HFFc6 (cell line): Measurements from ENCODE around the gene PYGL. TPM values are rescaled to one million over a fixed set of nuclear protein-coding genes. Genes with fewer than 3 reads are reported as not detected.

ENCODE experiments used
- DNase-seq: peaks from one replicate; pipeline ENCODE4 v3.0.0-alpha.2; 2018
- H3K27ac Mint-ChIP-seq: 2 replicates; pipeline ENCODE4 v1.8.0; 2020; ENCODE audit warnings: mild to moderate bottlenecking, mixed read lengths
- H3K27me3 Mint-ChIP-seq: 2 replicates; pipeline ENCODE4 v1.8.0; 2021; ENCODE audit warnings: mild to moderate bottlenecking, moderate library complexity, mixed read lengths; ENCODE audit not compliant: insufficient read depth
- H3K36me3 Mint-ChIP-seq: 2 replicates; pipeline ENCODE4 v1.8.0; 2021; ENCODE audit warnings: low read depth, mixed read lengths
- H3K4me1 Mint-ChIP-seq: 2 replicates; pipeline ENCODE4 v1.8.0; 2020; ENCODE audit warnings: low read depth, mixed read lengths
- H3K4me3 Mint-ChIP-seq: 2 replicates; pipeline ENCODE4 v1.8.0; 2020; ENCODE audit warnings: mild to moderate bottlenecking, moderate library complexity, mixed read lengths
- H3K9me3 Mint-ChIP-seq: 2 replicates; pipeline ENCODE4 v1.8.0; 2020; ENCODE audit warnings: mild to moderate bottlenecking, mixed read lengths
- CTCF ChIP-seq: fragments of 200-600 bp; sonication (generic); IDR thresholded peaks from 2 replicates; pipeline ENCODE4 v1.5.0; 2021; ENCODE audit warnings: antibody characterized with exemption, mild to moderate bottlenecking
- total RNA-seq, 6 experiments: library from RNA; stranded (reverse); fragmentation: NEBNext Ultra II Directional; extraction: Animal tissue kit (Norgen Biotek cat#: 25700); gene quantifications; 2 replicates in 1 of 6; 3 replicates in 5 of 6; pipeline ENCODE4 v1.2.3, GENCODE V29; 2021

The PYGL gene
- total RNA-seq, 6 experiments from 2014 or later = 28.8 to 41.8 (median 30.6) TPM

GRCh38 chr14:50892255-50892654 lies 52.0 kb downstream of the PYGL start:
- TF ChIP-seq CTCF = no peak
- H3K4me3 Mint-ChIP-seq = no peak overlapping the region
- H3K36me3 Mint-ChIP-seq = no peaks in the 10 kb centered on the region
- no peak overlapping the region for H3K27ac Mint-ChIP-seq
- no peaks in the 10 kb centered on the region for H3K9me3 Mint-ChIP-seq
- DNase-seq = no peak
- H3K4me1 Mint-ChIP-seq = peaks cover 8% of the 10 kb centered on the region
- H3K27me3 Mint-ChIP-seq = peaks cover 6% of the 10 kb centered on the region; the same call in 1 of the 2 replicates

- Mint-ChIP-seq H3K4me1 (peaks cover 11% of the 10 kb centered on the region; the same call in 1 of the 2 replicates), H3K9me3 (no peaks in the 10 kb centered on the region), H3K27ac (no peak overlapping the region), H3K36me3 (no peaks in the 10 kb centered on the region), H3K27me3 (peaks cover 26% of the 10 kb centered on the region), H3K4me3 (no peak overlapping the region)
- no peak for DNase-seq
- no peak for TF ChIP-seq CTCF
Observed at GRCh38 chr14:50887476-50887875, 56.8 kb downstream of the PYGL start.

GRCh38 chr14:50883827-50884197 lies 60.5 kb downstream of the PYGL start:
- no peak overlapping the region for H3K4me3 Mint-ChIP-seq
- peaks cover 11% of the 10 kb centered on the region; the same call in 1 of the 2 replicates for H3K4me1 Mint-ChIP-seq
- DNase-seq = no peak
- no peaks in the 10 kb centered on the region; the same call in 1 of the 2 replicates for H3K36me3 Mint-ChIP-seq
- no peaks in the 10 kb centered on the region for H3K9me3 Mint-ChIP-seq
- TF ChIP-seq CTCF = no peak
- peaks cover 24% of the 10 kb centered on the region for H3K27me3 Mint-ChIP-seq
- H3K27ac Mint-ChIP-seq = no peak overlapping the region

- TF ChIP-seq CTCF = no peak
Observed at GRCh38 chr14:50882932-50883826, 61.1 kb downstream of the PYGL start.

GRCh38 chr14:50875359-50876070 lies 68.8 kb downstream of the PYGL start:
- Mint-ChIP-seq H3K27me3 (peaks cover 44% of the 10 kb centered on the region), H3K27ac (no peak overlapping the region), H3K4me1 (peaks cover 18% of the 10 kb centered on the region), H3K36me3 (peaks cover 5% of the 10 kb centered on the region; the same call in 1 of the 2 replicates), H3K9me3 (no peaks in the 10 kb centered on the region), H3K4me3 (peak overlapping the region; percentile 23; the same call in 1 of the 2 replicates)
- TF ChIP-seq CTCF = no peak
- DNase-seq = peak; percentile 18

More at GRCh38 chr14:50882932-50883826, 61.1 kb downstream of the PYGL start:
- no peaks in the 10 kb centered on the region; the same call in 1 of the 2 replicates for H3K36me3 Mint-ChIP-seq
- no peak overlapping the region for H3K27ac Mint-ChIP-seq
- H3K4me3 Mint-ChIP-seq = no peak overlapping the region
- no peaks in the 10 kb centered on the region for H3K9me3 Mint-ChIP-seq
- no peak for DNase-seq
- H3K27me3 Mint-ChIP-seq = peaks cover 23% of the 10 kb centered on the region
- H3K4me1 Mint-ChIP-seq = peaks cover 11% of the 10 kb centered on the region; the same call in 1 of the 2 replicates
